Measurements from ENCODE around the gene TTC24.
"Not testable (repeated sequence)": the region's sequence is repeated elsewhere in the genome, so short reads cannot be mapped to it uniquely, and the experiment has no call there.

The TTC24 gene

DNA sequence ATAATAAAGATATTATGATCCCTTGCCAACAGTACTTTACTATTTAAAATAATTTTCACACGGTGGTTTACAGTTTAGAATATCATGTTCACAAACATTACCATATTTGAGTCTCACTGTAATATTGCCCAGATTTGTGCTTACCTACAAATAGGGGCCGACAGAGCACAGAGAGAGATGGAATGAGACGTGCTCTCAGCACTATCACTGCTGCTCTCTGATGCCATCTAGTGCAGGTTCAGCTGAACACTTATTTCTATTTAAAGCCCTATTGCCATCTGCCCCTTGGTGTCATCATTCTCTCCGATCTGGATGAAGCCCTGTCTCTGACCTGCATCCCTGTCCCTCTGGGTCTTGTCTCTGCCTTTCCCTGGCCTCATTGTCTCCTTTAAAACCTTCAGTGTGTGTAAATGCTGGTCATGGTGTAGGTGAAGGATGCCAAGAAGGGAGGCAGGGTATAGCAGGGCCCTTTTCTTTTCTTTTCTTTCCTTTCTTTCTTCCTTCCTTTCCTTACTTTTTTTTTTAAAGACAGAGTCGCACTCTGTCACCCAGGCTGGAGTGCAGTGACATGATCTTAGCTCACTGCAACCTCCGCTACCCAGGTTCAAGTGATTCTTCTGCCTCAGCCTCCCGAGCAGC, 28.6 kb downstream of the TTC24 start:
- no peak for DNase-seq

DNA sequence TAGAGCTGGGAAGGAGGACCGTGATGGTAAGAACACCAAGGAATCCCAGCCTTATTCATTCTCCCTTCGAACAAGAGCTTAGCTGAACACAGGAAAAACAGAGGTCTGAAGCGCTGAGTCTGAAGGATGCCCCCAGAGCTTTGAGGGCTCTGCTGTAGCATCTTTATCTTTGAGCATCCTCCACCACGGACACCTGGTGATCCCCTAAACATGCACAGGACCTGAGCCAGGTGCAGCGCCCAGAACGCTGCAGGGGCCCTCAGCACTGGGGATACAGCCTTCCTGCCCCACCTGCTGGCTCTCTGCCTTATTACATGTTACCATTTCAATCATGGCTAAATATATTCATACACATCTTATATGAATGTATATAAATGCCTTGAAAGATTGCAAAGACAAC, 29.5 kb downstream of the TTC24 start:
- no peak for DNase-seq

DNA sequence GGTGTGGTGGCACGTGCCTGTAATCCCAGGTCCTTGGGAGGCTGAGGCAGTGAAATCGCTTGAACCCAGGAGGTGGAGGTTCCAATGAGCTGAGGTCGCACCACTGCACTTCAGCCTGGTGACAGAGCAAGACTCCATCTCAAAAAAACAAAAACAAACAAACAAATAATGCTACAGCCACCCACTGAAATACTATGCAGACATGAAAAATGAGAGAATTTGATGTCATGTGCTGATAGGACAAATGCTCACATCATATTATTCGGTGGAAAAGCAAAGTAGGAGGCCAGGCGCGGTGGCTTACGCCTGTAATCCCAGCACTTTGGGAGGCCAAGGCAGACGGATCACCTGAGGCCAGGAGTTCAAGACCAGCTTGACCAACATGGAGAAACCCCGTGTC, 30.5 kb downstream of the TTC24 start:
- DNase-seq = not testable (repeated sequence)

DNA sequence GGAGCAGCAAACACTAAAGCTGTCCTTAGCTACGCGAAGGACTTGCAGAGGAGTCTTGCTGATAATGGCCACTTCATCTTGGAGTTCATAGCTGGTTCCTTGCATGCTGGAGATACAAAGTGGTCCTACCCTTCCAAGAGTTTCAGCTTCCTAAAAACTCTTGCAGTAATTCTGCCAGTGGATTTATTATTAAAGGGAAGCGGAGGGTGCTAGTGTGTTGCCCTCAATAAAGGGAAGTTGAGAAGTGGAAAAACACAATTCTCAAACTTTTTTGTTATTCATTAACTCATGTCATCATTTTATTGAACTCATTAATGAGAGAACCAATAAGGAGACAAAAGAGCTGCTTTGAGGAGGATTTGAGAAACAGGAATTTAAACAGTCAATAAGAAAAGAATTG, 33.1 kb downstream of the TTC24 start:
- DNase-seq = no peak

DNA sequence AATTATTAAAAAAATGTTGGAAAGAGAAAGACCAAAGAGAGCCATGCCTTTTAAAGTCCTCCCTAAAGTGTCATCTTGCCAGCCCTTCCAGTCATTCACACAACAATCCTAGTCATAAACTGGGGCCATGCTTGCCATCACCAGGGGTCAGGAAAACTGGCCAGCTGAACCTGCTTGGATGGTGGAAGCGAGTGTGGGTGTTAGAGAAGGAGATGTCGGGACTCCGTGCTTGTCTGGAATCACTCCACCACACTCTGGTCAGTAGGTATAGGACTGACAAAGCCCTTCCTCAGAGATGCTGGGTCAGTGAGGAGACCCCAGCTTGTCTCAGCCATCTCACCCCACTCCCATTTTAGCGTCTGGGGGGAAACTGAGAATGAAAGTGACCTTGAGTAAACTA, 36.4 kb downstream of the TTC24 start:
- peak; percentile 43 for DNase-seq

DNA sequence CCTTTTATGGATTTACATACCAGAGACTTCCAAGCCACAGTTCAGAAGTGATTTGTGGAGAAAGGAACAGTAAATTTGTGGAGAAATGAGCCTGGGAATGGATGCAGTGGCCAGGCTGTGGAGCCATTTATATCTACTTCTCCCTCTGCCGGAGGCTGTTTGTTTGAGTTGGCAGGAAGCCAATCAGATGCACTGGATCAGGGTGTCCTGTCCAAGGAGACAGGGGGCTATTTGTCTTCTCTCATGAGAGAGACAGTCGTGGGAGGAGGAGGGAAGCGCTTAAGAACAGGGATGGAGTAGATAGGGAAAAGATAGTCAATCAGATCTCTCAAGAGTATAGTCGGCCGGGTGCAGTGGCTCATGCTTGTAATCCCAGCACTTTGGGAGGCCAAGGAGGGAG, 36.9 kb downstream of the TTC24 start:
- DNase-seq = peak; percentile 68

DNA sequence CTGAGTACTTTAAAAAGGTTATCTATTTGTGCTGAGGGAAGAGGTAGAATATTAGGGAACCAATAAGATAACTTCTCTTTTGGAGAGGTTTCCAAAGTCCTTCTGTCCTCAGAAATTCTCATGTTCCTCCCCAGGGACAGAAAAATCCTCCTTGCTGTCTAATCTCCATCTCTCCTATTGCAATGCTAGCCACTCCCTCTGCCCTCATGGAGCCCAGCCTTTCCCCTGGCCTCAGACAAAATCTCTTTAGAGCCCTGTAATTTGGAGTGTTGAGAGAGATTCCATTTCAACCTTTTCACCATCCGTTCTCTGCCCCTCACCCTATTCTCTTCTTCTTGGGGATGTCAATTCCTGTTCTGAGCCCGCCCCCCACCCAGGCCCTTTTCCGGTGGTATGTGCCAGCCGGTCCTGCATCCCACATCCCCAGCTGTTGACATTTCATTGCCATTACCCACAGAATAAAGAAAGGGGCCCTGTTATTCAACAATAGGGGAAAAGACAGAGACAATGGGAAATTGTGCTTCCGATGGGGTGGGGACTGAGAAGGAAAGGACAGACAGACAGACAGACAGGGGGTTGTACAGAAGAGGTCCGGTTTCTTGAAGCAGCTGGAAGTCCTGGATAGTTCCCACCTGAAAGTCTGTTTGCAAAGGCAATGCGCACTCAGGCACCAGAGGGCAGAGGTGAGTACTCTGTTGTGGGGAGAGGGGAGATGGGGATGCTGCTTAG, 39.5 kb downstream of the TTC24 start, which contains the start of gene HAPLN2:
HAPLN2 (plus strand) TSS at position 563 of the 729 bp plus-strand sequence. CDS start 4,076 bp downstream, outside the sequence.
- no peak for DNase-seq

DNA sequence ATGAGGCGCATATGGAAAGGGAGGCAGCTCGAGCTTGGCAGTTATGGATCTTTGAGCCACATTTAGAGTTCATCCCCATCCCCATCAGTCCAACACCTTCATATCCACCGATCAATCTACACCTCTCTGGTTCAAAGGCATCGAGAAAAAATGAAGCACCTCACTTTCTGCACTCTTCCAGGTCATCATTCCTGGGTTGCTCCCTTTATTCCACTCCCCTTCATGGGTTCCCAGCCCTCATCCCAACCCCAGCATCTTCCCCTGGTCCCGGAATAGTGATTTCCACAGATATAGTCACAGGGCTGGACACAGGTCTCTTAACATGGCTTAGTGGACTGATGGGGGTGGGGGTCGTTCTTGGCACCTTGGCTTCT, 40.0 kb downstream of the TTC24 start:
- no peak for DNase-seq

DNA sequence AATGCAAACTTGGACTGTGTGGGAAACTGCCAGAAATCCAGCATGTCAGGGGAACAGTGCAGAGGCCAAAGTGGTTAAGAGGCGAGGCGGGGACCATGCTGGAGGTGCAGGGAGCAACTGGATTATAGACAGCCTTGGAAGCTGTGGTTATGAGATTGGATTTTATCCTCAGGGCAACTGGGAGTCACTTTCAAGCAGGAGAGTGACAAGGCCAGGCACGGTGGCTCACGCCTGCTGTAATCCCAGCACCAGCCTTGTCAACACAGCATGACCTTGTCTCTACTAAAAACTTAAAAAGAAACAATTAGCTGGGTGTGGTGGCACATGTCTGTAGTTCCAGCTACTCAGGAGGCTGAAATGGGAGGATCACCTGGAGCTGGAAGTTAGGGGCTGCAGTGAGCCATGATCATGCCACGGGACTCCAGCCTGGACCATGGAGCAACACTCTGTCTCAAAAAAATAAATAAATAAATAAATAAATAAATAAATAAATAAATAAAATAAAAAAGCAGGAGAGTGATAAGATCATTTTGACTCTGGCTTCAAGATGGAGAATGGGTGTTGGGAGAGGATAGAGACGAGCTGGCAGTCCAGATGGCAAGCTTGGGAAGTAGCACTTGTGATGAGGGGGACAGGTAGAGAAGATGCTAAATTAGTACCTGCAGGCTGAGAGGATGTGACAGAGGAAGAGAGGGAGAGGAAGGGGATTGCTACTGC, 43.2 kb downstream of the TTC24 start:
- no peak for DNase-seq

DNA sequence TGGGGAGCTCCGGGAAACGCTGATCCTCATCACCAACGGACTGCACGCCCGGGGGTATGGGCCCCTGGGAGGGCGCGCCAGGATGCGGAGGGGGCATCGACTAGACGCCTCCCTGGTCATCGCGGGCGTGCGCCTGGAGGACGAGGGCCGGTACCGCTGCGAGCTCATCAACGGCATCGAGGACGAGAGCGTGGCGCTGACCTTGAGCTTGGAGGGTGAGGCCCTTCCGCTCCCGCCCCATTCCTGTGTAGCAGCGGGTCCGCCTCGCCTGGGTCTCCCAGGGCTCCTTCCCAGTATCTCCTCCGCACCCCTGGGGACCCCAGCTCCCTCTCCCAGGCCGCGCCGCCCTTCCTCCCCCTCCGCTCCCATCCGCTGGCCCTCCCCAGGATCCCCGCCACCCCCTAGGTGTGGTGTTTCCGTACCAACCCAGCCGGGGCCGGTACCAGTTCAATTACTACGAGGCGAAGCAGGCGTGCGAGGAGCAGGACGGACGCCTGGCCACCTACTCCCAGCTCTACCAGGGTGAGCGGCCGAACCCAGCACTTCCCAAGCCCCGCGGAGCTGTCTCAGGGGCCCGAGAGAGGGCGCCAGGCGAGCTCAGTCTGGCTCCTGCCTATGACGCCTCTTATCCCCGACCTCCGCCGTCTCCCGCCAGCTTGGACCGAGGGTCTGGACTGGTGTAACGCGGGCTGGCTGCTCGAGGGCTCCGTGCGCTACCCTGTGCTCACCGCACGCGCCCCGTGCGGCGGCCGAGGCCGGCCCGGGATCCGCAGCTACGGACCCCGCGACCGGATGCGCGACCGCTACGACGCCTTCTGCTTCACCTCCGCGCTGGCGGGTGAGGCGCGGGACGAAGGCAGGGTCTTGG, 44.7 kb downstream of the TTC24 start:
- peak; percentile 77 for DNase-seq

DNA sequence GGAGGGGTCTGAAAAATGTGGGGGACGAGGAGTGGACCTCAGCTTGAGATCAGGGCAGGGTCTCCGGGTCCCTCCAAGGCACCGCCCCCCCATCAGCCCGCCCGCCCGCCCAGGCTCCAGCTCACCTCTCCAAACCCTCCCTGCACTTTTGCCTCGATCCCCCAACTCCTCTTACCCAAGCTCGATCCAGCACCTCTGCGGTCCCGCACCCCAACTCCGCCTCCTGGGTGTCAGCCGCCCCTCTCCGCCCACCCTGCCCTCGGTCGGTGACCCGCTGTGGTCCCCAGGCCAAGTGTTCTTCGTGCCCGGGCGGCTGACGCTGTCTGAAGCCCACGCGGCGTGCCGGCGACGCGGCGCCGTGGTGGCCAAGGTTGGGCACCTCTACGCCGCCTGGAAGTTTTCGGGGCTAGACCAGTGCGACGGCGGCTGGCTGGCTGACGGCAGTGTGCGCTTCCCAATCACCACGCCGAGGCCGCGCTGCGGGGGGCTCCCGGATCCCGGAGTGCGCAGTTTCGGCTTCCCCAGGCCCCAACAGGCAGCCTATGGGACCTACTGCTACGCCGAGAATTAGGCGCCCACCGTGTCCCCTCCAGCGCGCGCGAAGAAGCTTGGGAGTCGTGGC, 45.4 kb downstream of the TTC24 start:
- peak; percentile 55 for DNase-seq

DNA sequence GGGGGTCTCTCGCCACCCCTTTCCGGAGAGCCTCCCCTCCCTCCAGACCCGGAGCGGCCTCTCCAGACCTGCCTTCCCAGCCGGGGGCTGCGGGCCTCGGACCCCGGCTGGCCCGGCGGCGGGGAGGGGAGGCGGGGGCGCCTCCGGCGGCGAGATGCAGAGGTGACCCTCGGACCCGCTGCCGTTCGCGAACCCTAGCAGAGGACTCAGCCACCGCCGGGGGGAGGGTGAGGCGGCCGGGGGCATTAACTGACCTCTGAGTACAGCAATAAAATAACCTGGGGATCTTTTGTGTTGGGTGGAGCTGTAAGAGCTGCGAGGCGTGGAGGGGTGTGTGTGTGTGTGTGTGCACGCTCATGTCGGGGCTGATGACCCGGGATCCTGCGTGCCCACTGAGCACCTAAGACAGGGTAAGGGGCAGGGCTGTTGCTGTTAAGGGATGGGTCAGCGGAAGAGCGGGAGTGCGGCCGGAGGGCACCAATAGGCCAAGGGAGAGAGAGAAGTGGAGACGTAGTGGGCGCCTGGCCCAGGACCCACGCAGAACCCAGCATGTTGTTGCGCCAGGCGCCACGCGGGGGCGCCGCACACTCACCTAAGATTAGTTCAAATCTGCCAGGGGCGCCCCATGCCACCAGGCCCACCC, 46.0 kb downstream of the TTC24 start:
- DNase-seq = peak; percentile 71

DNA sequence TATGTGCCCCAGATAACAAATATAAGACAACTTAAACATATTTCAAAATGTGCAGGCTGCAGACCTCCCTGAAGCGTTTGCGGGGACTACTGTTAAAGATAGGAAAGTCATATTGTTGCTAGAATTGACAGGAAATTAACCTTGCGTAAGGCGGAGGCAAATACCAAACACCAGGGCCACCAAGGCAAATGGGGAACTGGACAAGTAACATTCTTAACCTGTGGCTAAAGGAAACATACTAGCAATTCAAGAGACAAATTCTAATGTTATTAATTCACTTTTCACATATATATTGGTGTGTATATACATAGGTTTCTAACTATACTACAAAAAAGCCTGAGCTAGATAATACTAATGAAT, 46.5 kb downstream of the TTC24 start:
- DNase-seq = no peak

DNA sequence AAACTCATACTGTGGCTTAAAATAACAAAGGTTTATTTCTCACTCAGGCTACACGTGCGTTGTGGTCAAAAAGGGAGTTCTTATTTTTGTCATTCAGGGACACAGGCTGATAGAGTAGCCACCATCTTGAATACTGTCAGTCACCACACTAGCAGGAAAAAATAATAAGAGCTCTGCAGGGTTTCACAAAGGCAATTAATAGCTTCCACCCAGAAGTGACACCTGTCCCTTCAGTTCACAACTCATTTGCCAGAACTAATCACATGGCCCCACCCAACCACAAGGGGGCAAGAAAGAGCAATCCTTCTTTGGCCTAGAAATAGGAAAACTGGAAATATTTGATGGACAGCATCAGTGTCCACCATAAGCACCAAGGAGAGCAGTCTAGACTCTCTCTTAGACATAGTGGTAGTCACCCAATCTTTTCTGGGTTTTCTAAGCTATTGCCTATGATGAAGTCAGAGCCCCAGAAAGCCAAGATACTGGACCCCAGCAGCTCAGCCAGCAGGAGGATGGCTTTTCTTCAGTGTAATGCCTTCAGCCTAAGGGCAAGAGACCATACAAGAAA, 47.9 kb downstream of the TTC24 start:
- no peak for DNase-seq

DNA sequence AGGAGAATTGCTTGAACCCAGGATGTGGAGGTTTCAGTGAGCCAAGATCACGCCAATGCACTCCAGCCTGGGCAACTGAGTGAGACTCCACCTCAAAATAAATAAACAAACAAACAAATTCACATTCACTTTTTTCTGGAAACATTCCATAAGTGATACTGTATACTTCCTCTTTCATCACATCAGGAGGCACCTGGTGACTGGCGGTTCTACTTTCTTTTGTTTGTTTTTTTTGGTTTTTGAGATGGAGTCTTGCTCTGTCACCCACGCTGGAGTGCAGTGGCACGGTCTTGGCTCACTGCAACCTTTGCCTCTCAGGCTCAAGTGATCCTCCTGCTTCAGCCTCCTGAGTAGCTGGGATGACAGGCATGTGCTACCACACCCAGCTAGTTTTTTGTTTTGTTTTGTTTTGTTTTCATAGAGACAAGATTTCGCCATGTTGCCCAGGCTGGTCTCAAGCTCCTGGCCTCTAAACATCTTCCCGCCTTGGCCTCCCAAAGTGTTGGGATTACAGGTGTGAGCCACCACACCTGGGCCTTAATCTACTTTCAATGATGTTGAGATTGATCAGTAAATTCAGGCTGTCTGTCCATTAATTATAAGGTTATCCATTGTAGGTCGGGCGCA, 50.4 kb downstream of the TTC24 start:
- DNase-seq = no peak

DNA sequence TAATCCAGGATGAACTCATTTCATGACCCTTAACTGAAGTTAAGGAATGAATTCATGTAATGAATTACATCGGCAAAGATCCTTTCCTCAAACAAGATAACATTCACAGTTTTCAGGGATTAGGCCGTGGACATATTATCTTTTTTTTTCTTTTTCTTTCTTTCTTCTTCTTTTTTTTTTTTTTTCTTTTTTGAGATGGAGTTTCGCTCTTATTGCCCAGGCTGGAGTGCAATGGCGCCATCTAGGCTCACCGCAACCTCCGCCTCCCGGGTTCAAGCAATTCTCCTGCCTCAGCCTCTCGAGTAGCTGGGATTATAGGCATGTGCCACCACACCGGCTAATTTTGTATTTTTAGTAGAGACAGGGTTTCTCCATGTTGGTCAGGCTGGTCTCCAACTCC, 51.6 kb downstream of the TTC24 start:
- DNase-seq = not testable (repeated sequence)

DNA sequence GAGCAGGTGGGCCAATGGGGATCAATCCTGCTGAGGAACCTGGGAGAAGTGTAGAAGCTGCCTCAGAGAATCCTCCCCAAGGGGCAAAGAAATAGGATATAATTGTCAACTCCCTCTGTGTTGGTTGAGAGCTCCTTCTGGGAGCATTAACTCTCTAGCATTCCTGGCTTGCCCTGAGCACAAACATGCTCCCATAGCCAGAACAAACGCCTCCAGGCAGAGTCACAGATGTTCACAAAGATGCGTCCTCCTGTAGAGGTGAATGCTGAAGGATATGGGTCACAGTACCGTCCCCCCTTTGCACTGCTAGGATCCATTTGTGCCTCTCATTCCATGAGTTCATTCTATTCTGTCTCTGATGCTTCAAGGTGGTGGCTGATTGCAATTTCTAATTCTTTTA, 52.8 kb downstream of the TTC24 start:
- no peak for DNase-seq

All from right kidney (tissue), 1 donor.